Motor neuron (in vitro differentiated cells): ENCODE results near the gene EIF3J. TPM values are rescaled to one million over a fixed set of nuclear protein-coding genes. Genes with fewer than 3 reads are reported as not detected.
"Not testable (repeated sequence)": the region's sequence is repeated elsewhere in the genome, so short reads cannot be mapped to it uniquely, and the experiment has no call there.

Source experiments
- ATAC-seq, 8 experiments: fragments of 200-7000 bp; cut with Tn5 transposase; replicated peaks in 6 of 8; 2 replicates each; pipeline ENCODE4 v1.8.0; 2021; ENCODE audit warnings: mild to moderate bottlenecking in 8 of 8, moderate library complexity in 8 of 8
- H3K27ac ChIP-seq, 2 donors: fragments of 250-450 bp; sonication (Bioruptor Pico); 2 replicates each; pipeline ENCODE4 v1.9.0; 2021; ENCODE audit warnings: antibody characterized with exemption in 2 of 2, mild to moderate bottlenecking in 2 of 2, moderate library complexity in 1 of 2
- H3K4me1 ChIP-seq, 2 donors: fragments of 250-450 bp; sonication (Bioruptor Pico); replicated peaks in 1 of 2; 2 replicates each; pipeline ENCODE4 v1.6.1; 2021; ENCODE audit warnings: antibody characterized with exemption in 2 of 2, mild to moderate bottlenecking in 2 of 2, moderate library complexity in 1 of 2
- H3K4me3 ChIP-seq, 5 donors: fragments of 250-450 bp; sonication (Bioruptor Pico); 2 replicates each; pipeline ENCODE4 v1.9.0; 2021; ENCODE audit warnings: antibody characterized with exemption in 5 of 5, mild to moderate bottlenecking in 5 of 5, moderate library complexity in 4 of 5
- WGBS, 10 experiments: fragments of 450-650 bp; shearing (Covaris generic); methylation state at CpG; one replicate each; pipeline ENCODE4 v1.0.0; 2022; 5-methylcytosine and 5-hydroxymethylcytosine counted together
- in situ Hi-C, 9 experiments: fragments of 400-800 bp; cut with MboI; loops; one replicate each; pipeline ENCODE4 v1.15.0; 2021; ENCODE audit warnings: low sequenced_read_pairs in 9 of 9, low pct_unique_long_range_greater_than_20kb in 2 of 9; ENCODE audit not compliant: unreplicated experiment in 9 of 9
- total RNA-seq, 8 experiments: library from RNA; unstranded; fragments of 300-600 nt; gene quantifications; 2 replicates each; pipeline versions ENCODE4 v1.2.3 to v1.2.4, GENCODE V29; 2022

EIF3J gene
- total RNA-seq, 8 experiments from 2014 or later: 37.5 to 100 (median 54.7) TPM

- ATAC-seq, H3K4me1 ChIP-seq, in situ Hi-C loops, H3K27ac ChIP-seq, H3K4me3 ChIP-seq: not testable (repeated sequence)
- WGBS, 10 experiments: 94 to 100% (median 100%) methylated on average over 1 to 9 of the region's 9 CpGs; no CpG with 5 or more reads in 3 of the 10 experiments
Observed at GRCh38 chr15:44549152-44549551, 12.2 kb downstream of the EIF3J start.

GRCh38 chr15:44550256-44550655 lies 13.3 kb downstream of the EIF3J start:
- WGBS, 10 experiments: 36 to 100% (median 79%) methylated on average over 1 to 3 of the region's 3 CpGs; no CpG with 5 or more reads in 2 of the 10 experiments

GRCh38 chr15:44550734-44551133 lies 13.8 kb downstream of the EIF3J start:
- no peak for ATAC-seq
- Histone ChIP-seq H3K4me1 (peaks cover 0 to 2% of the 10 kb centered on the region in 2 donors), H3K4me3 (no peak overlapping the region), H3K27ac (no peak overlapping the region)
- in situ Hi-C loops: no loop called here
- WGBS, 10 experiments: 73 to 100% (median 96%) methylated on average over 2 to 4 of the region's 4 CpGs; no CpG with 5 or more reads in 1 of the 10 experiments

More at GRCh38 chr15:44550256-44550655, 13.3 kb downstream of the EIF3J start:
- ATAC-seq: peak in 3 of 8 experiments; percentile 44 to 80 (median 47)
- Histone ChIP-seq H3K4me1 (peaks cover 0 to 2% of the 10 kb centered on the region in 2 donors), H3K27ac (no peak overlapping the region), H3K4me3 (no peak overlapping the region)
- in situ Hi-C loops: no loop called here

GRCh38 chr15:44554934-44555723 lies 18.2 kb downstream of the EIF3J start:
- Histone ChIP-seq H3K27ac (no peak overlapping the region), H3K4me3 (no peak overlapping the region), H3K4me1 (no peaks in the 10 kb centered on the region)
- 80 to 100% (median 96%) methylated on average over 2 to 4 of the region's 4 CpGs for WGBS, 10 experiments
- no peak for ATAC-seq
- in situ Hi-C loops: no loop called here

- H3K4me1 ChIP-seq, ATAC-seq, in situ Hi-C loops, H3K4me3 ChIP-seq, H3K27ac ChIP-seq: not testable (repeated sequence)
Observed at GRCh38 chr15:44560926-44561325, 24.0 kb downstream of the EIF3J start.

GRCh38 chr15:44565387-44566154 lies 28.6 kb downstream of the EIF3J start:
- WGBS, 10 experiments: 83 to 100% (median 98%) methylated on average over 1 to 5 of the region's 8 CpGs; no CpG with 5 or more reads in 2 of the 10 experiments
- ATAC-seq: no peak
- Histone ChIP-seq H3K4me1 (no peaks in the 10 kb centered on the region), H3K4me3 (no peak overlapping the region), H3K27ac (no peak overlapping the region)
- in situ Hi-C loops: no loop called here

- WGBS, 10 experiments: 78 to 100% (median 100%) methylated on average over 1 to 4 of the region's 4 CpGs; no CpG with 5 or more reads in 3 of the 10 experiments
- Histone ChIP-seq H3K4me1 (no peaks in the 10 kb centered on the region), H3K27ac (no peak overlapping the region), H3K4me3 (no peak overlapping the region)
- no peak for ATAC-seq
- in situ Hi-C loops: no loop called here
Observed at GRCh38 chr15:44566155-44566540, 29.2 kb downstream of the EIF3J start.

GRCh38 chr15:44568338-44568737 lies 31.4 kb downstream of the EIF3J start:
- ATAC-seq: no peak
- Histone ChIP-seq H3K4me1 (no peaks in the 10 kb centered on the region), H3K27ac (no peak overlapping the region), H3K4me3 (no peak overlapping the region)
- in situ Hi-C loops: no loop called here
- 63 to 93% (median 87%) methylated on average over 2 to 3 of the region's 3 CpGs; no CpG with 5 or more reads in 5 of the 10 experiments for WGBS, 10 experiments

GRCh38 chr15:44569316-44569715 lies 32.4 kb downstream of the EIF3J start:
- no peak overlapping the region for H3K4me3 ChIP-seq
- 63 to 100% (median 89%) methylated on average over 1 to 4 of the region's 4 CpGs; no CpG with 5 or more reads in 4 of the 10 experiments for WGBS, 10 experiments
- no peak for ATAC-seq
- in situ Hi-C loops: no loop called here
- no peaks in the 10 kb centered on the region for H3K4me1 ChIP-seq
- no peak overlapping the region for H3K27ac ChIP-seq

GRCh38 chr15:44570361-44570760 lies 33.4 kb downstream of the EIF3J start:
- H3K4me3 ChIP-seq: no peak overlapping the region
- no peak overlapping the region for H3K27ac ChIP-seq
- no peak for ATAC-seq
- WGBS, 10 experiments: 100% methylated on average over 2 of the region's 4 CpGs; no CpG with 5 or more reads in 8 of the 10 experiments
- H3K4me1 ChIP-seq: no peaks in the 10 kb centered on the region
- in situ Hi-C loops: no loop called here

GRCh38 chr15:44573386-44573785 lies 36.4 kb downstream of the EIF3J start:
- Histone ChIP-seq H3K4me3 (no peak overlapping the region), H3K27ac (no peak overlapping the region), H3K4me1 (no peaks in the 10 kb centered on the region)
- in situ Hi-C loops: no loop called here
- no peak for ATAC-seq
- 86 to 100% (median 100%) methylated on average over 1 to 6 of the region's 6 CpGs; no CpG with 5 or more reads in 3 of the 10 experiments for WGBS, 10 experiments

- no peak overlapping the region for H3K27ac ChIP-seq
- no peak overlapping the region for H3K4me3 ChIP-seq
- no peak for ATAC-seq
- 40 to 100% (median 83%) methylated on average over 1 of the region's 1 CpG; no CpG with 5 or more reads in 7 of the 10 experiments for WGBS, 10 experiments
- in situ Hi-C loops: loop anchor here in 1 of 9 experiments (25.0 kb wide), 1 partner anchor 163 kb away; the partner anchor contains the start of gene TRIM69
- no peaks in the 10 kb centered on the region for H3K4me1 ChIP-seq
Observed at GRCh38 chr15:44574734-44575133, 37.8 kb downstream of the EIF3J start.

GRCh38 chr15:44580105-44580504 lies 43.2 kb downstream of the EIF3J start:
- 93 to 100% (median 100%) methylated on average over 1 to 2 of the region's 2 CpGs for WGBS, 10 experiments
- H3K4me1 ChIP-seq: no peaks in the 10 kb centered on the region
- no peak overlapping the region for H3K27ac ChIP-seq
- no peak overlapping the region for H3K4me3 ChIP-seq
- in situ Hi-C loops: loop anchor here in 1 of 9 experiments (25.0 kb wide), 1 partner anchor 157 kb away; the partner anchor contains the start of gene TRIM69
- no peak for ATAC-seq
